IPS DF 6.9 (cell line): Measurements from ENCODE around the gene CRYBG1.

Source experiments
- DNase-seq: peaks from one replicate; pipeline ENCODE4 v3.0.0-alpha.2; 2013; ENCODE audit warnings: low read depth, low spot score
- H3K27ac ChIP-seq: one replicate; pipeline ENCODE4 v1.5.1; 2013; ENCODE audit warnings: low read length, control low read depth
- H3K27me3 ChIP-seq: 2 replicates; pipeline ENCODE4 v1.6.1; 2013; ENCODE audit warnings: mild to moderate bottlenecking, low read length; ENCODE audit not compliant: control insufficient read depth, insufficient read depth
- H3K36me3 ChIP-seq: 2 replicates; pipeline ENCODE4 v1.6.1; 2013; ENCODE audit warnings: low read length; ENCODE audit not compliant: control insufficient read depth, insufficient read depth
- H3K4me1 ChIP-seq: 2 replicates; pipeline ENCODE4 v1.6.1; 2013; ENCODE audit warnings: low read length; ENCODE audit not compliant: control insufficient read depth, insufficient read depth
- H3K4me3 ChIP-seq: 2 replicates; pipeline ENCODE4 v1.5.1; 2013; ENCODE audit warnings: mild to moderate bottlenecking, low read length
- H3K9me3 ChIP-seq: 2 replicates; pipeline ENCODE4 v1.6.1; 2013; ENCODE audit warnings: low read length, inconsistent platforms; ENCODE audit not compliant: control insufficient read depth, insufficient read depth
- WGBS: extraction: QIAGEN DNeasy Blood & Tissue Kit; methylation state at CpG from one replicate; pipeline ENCODE4 v1.1.7; 2013; ENCODE audit warnings: mixed read lengths, missing lambda C conversion rate; ENCODE audit not compliant: insufficient read length, insufficient coverage; 5-methylcytosine and 5-hydroxymethylcytosine counted together

Gene CRYBG1

GRCh38 chr6:106442395-106442794, 81.9 kb downstream of the CRYBG1 start:
- Histone ChIP-seq H3K4me1 (no peaks in the 10 kb centered on the region), H3K4me3 (no peak overlapping the region), H3K27me3 (no peaks in the 10 kb centered on the region), H3K27ac (no peak overlapping the region), H3K36me3 (no peaks in the 10 kb centered on the region), H3K9me3 (no peaks in the 10 kb centered on the region)
- no peak for DNase-seq
- no CpG with 5 or more reads among the region's 3 CpGs for WGBS

- Histone ChIP-seq H3K9me3 (no peaks in the 10 kb centered on the region), H3K4me1 (no peaks in the 10 kb centered on the region), H3K27ac (no peak overlapping the region), H3K27me3 (no peaks in the 10 kb centered on the region), H3K36me3 (no peaks in the 10 kb centered on the region), H3K4me3 (no peak overlapping the region)
- WGBS: no CpG with 5 or more reads among the region's 4 CpGs
- DNase-seq: no peak
Observed at GRCh38 chr6:106444777-106445507, 84.4 kb downstream of the CRYBG1 start.

- Histone ChIP-seq H3K4me1 (no peaks in the 10 kb centered on the region), H3K36me3 (no peaks in the 10 kb centered on the region), H3K27ac (no peak overlapping the region), H3K27me3 (no peaks in the 10 kb centered on the region), H3K4me3 (no peak overlapping the region), H3K9me3 (no peaks in the 10 kb centered on the region)
- no peak for DNase-seq
Observed at GRCh38 chr6:106445508-106445878, 85.0 kb downstream of the CRYBG1 start.

DNA sequence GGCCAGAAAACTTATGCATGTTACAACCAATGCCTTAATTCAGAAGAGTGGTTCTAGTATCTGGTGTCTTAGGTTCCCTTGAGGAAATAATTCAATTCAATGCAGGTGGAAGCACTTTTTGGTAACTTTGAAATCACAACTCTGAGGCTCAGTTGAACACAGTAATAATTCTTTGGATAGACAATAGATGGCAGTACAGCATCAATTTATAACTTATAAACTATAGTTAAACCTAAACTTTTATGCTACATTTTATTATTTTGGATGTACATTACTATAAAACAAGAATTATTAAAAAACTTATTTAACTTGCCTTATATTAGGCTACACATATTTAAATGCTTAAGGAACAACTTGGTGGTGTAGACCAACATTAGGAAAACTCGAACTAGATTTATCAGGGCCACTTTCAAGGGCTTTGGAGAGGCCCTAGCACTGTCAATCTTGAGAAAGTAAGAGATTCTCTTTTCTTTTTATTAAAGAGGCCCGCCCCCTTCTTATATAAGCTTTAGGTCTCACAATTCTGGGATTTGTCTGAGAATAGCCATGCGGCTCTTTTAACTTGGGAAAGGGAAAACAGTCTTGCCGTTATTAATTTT, 85.9 kb downstream of the CRYBG1 start:
- no peak for DNase-seq
- Histone ChIP-seq H3K9me3 (no peaks in the 10 kb centered on the region), H3K4me3 (no peak overlapping the region), H3K27me3 (no peaks in the 10 kb centered on the region), H3K4me1 (no peaks in the 10 kb centered on the region), H3K36me3 (no peaks in the 10 kb centered on the region), H3K27ac (no peak overlapping the region)
- WGBS: no CpG with 5 or more reads among the region's 4 CpGs

DNA sequence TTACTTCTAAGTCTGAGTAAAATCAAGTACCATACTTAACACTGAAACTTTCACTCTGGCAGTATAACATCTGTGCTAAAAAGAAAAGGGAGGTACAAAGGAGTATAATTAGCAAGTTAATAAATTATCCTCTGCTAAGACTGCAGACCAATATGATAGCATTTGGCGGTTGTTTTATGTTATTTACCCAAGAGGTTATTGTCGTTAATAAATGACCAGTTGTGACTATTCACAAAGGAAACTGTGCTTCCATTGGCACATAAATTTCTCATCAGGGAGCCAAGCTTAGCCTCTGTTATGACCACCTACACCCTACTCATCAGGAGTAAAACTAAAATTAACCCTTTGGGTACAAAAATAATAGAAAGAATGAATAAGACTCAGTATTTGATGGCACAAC, 86.5 kb downstream of the CRYBG1 start:
- Histone ChIP-seq H3K36me3 (no peaks in the 10 kb centered on the region), H3K4me1 (no peaks in the 10 kb centered on the region), H3K27me3 (no peaks in the 10 kb centered on the region), H3K9me3 (no peaks in the 10 kb centered on the region), H3K27ac (no peak overlapping the region), H3K4me3 (no peak overlapping the region)
- WGBS: no CpG with 5 or more reads among the region's 2 CpGs
- no peak for DNase-seq

GRCh38 chr6:106448000-106448426, 87.5 kb downstream of the CRYBG1 start:
- H3K9me3 ChIP-seq: no peaks in the 10 kb centered on the region
- no peak overlapping the region for H3K4me3 ChIP-seq
- no peaks in the 10 kb centered on the region for H3K36me3 ChIP-seq
- no CpG with 5 or more reads among the region's 6 CpGs for WGBS
- H3K27me3 ChIP-seq: no peaks in the 10 kb centered on the region
- no peak for DNase-seq
- no peak overlapping the region for H3K27ac ChIP-seq
- no peaks in the 10 kb centered on the region for H3K4me1 ChIP-seq

- WGBS: no CpG with 5 or more reads among the region's 2 CpGs
- H3K36me3 ChIP-seq: no peaks in the 10 kb centered on the region
- H3K4me1 ChIP-seq: no peaks in the 10 kb centered on the region
- no peaks in the 10 kb centered on the region for H3K27me3 ChIP-seq
- no peaks in the 10 kb centered on the region for H3K9me3 ChIP-seq
- no peak overlapping the region for H3K27ac ChIP-seq
- no peak for DNase-seq
- H3K4me3 ChIP-seq: no peak overlapping the region
Observed at GRCh38 chr6:106450653-106451052, 90.1 kb downstream of the CRYBG1 start.

GRCh38 chr6:106451439-106451838, 90.9 kb downstream of the CRYBG1 start:
- no peaks in the 10 kb centered on the region for H3K9me3 ChIP-seq
- no peaks in the 10 kb centered on the region for H3K27me3 ChIP-seq
- H3K4me1 ChIP-seq: no peaks in the 10 kb centered on the region
- no peak for DNase-seq
- no peaks in the 10 kb centered on the region for H3K36me3 ChIP-seq
- WGBS: no CpG with 5 or more reads among the region's 7 CpGs
- H3K4me3 ChIP-seq: no peak overlapping the region
- no peak overlapping the region for H3K27ac ChIP-seq

DNA sequence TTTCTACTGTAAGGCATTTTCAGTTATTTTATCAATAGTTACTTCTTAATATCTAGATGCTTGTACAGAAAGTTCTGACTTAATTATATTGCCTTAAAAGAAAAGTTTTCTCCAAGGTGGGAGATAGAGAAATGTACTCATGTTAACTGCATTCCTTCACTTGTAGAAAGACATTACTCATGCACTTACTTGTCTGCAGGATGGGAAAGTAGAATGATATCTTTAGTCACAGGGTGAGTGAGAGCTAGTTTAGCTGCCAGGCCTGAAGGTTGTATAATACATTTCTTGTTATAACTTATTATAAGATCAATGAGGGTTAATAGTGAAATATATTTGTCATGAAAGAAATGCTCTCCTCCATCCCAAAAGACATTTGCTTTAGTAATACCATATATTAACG, 92.1 kb downstream of the CRYBG1 start:
- Histone ChIP-seq H3K9me3 (no peaks in the 10 kb centered on the region), H3K27me3 (no peaks in the 10 kb centered on the region), H3K27ac (no peak overlapping the region), H3K4me3 (no peak overlapping the region), H3K4me1 (no peaks in the 10 kb centered on the region), H3K36me3 (no peaks in the 10 kb centered on the region)
- no CpG with 5 or more reads among the region's 1 CpG for WGBS
- no peak for DNase-seq

- Histone ChIP-seq H3K9me3 (no peaks in the 10 kb centered on the region), H3K27ac (no peak overlapping the region), H3K36me3 (no peaks in the 10 kb centered on the region), H3K27me3 (no peaks in the 10 kb centered on the region), H3K4me3 (no peak overlapping the region), H3K4me1 (peaks cover 2% of the 10 kb centered on the region; the same call in 1 of the 2 replicates)
- WGBS: no CpG with 5 or more reads among the region's 6 CpGs
- DNase-seq: no peak
Observed at GRCh38 chr6:106453756-106454367, 93.3 kb downstream of the CRYBG1 start.
